DOHH2 (cell line): ENCODE measurements around the gene UAP1L1.

Source experiments
- H3F3A ChIP-seq: fragments of 200-600 bp; sonication (generic), shearing (Covaris generic); 2 replicates; pipeline ENCODE4 v1.6.0; 2016; ENCODE audit warnings: antibody characterized with exemption, mild to moderate bottlenecking; ENCODE audit not compliant: control insufficient read depth, insufficient read depth
- H3K27ac ChIP-seq: fragments of 200-600 bp; sonication (generic); 2 replicates; pipeline ENCODE4 v1.5.1; 2014; ENCODE audit warnings: low read depth, mild to moderate bottlenecking, low read length, moderate library complexity
- H3K27me3 ChIP-seq: fragments of 200-600 bp; sonication (generic); 2 replicates; pipeline ENCODE4 v1.6.1; 2014; ENCODE audit warnings: mild to moderate bottlenecking, low read length, mixed read lengths; ENCODE audit not compliant: control insufficient read depth
- H3K36me3 ChIP-seq: fragments of 200-600 bp; sonication (generic); 2 replicates; pipeline ENCODE4 v1.6.1; 2014; ENCODE audit warnings: mild to moderate bottlenecking, low read length, moderate library complexity, mixed read lengths; ENCODE audit not compliant: control insufficient read depth
- H3K4me1 ChIP-seq: fragments of 200-600 bp; sonication (generic); 2 replicates; pipeline ENCODE4 v1.6.1; 2014; ENCODE audit warnings: mild to moderate bottlenecking, low read length, mixed read lengths; ENCODE audit not compliant: control insufficient read depth
- H3K4me2 ChIP-seq: fragments of 200-600 bp; sonication (generic); 2 replicates; pipeline ENCODE4 v1.6.0; 2014; ENCODE audit warnings: mild to moderate bottlenecking, low read length, moderate library complexity
- H3K4me3 ChIP-seq: fragments of 200-600 bp; sonication (generic); 2 replicates; pipeline ENCODE4 v1.5.1; 2014; ENCODE audit warnings: mild to moderate bottlenecking, low read length, mixed read lengths
- H3K79me2 ChIP-seq: fragments of 200-600 bp; sonication (generic); 2 replicates; pipeline ENCODE4 v1.6.1; 2014; ENCODE audit warnings: mild to moderate bottlenecking, low read length, mixed read lengths; ENCODE audit not compliant: control insufficient read depth
- H3K9me2 ChIP-seq: fragments of 200-600 bp; sonication (generic); replicated peaks from 2 replicates; pipeline ENCODE4 v1.6.1; 2014; ENCODE audit warnings: mild to moderate bottlenecking, low read length, mixed read lengths; ENCODE audit not compliant: control insufficient read depth
- H3K9me3 ChIP-seq: fragments of 200-600 bp; sonication (generic); 2 replicates; pipeline ENCODE4 v1.6.1; 2014; ENCODE audit warnings: antibody characterized with exemption, low read length, mixed read lengths; ENCODE audit not compliant: control insufficient read depth, insufficient read depth
- H4K20me1 ChIP-seq: fragments of 200-600 bp; sonication (generic); 2 replicates; pipeline ENCODE4 v1.6.0; 2014; ENCODE audit warnings: low read depth, mild to moderate bottlenecking, antibody characterized with exemption, low read length, moderate library complexity; ENCODE audit not compliant: control insufficient read depth, insufficient read depth
- CTCF ChIP-seq: fragments of 200-600 bp; sonication (generic); IDR thresholded peaks from one replicate; pipeline ENCODE4 v1.5.1; 2014; ENCODE audit warnings: antibody characterized with exemption, mild to moderate bottlenecking, low read depth, low read length; ENCODE audit not compliant: poor library complexity, severe bottlenecking
- EZH2phosphoT487 ChIP-seq: fragments of 200-600 bp; sonication (generic); IDR thresholded peaks from 2 replicates; pipeline ENCODE4 v1.6.1; 2017; ENCODE audit warnings: borderline replicate concordance, mild to moderate bottlenecking, antibody characterized with exemption, low read length, moderate library complexity, mixed read lengths

The UAP1L1 gene

DNA sequence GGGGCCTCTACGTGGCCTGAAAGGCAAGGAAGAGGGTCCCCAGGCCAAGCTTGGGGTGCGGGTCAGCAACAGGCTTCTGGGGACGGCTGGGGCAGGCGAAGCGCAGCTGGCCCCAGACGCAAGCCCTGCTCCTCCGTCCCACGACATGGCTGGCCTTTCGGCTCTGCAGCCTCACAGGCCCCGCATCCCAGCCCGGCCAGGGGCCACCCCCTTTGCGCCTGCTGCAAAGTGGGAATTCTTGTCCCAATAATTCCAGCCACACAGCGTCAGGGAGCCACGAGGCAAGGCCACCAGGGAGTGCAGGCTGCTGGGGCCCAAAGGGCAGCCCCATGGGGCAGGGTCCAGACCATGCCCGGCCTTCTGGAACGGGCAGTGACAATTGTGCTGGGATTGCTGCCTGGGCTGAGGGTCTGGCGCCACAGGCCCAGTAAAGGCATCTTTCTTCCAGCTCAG lies 22.4 kb upstream of the UAP1L1 start:
- H3K9me3 ChIP-seq: no peaks in the 10 kb centered on the region
- no peak overlapping the region for H3K27ac ChIP-seq
- no peak for TF ChIP-seq EZH2phosphoT487
- no peak for TF ChIP-seq CTCF
- H3K36me3 ChIP-seq: no peaks in the 10 kb centered on the region
- H4K20me1 ChIP-seq: no peaks in the 10 kb centered on the region
- H3K4me2 ChIP-seq: no peak overlapping the region
- no peaks in the 10 kb centered on the region for H3K79me2 ChIP-seq
- peaks cover 34% of the 10 kb centered on the region for H3K27me3 ChIP-seq
- H3K9me2 ChIP-seq: no peaks in the 10 kb centered on the region
- no peak overlapping the region for H3K4me3 ChIP-seq
- no peaks in the 10 kb centered on the region for H3F3A ChIP-seq
- peaks cover 3% of the 10 kb centered on the region; the same call in 1 of the 2 replicates for H3K4me1 ChIP-seq

DNA sequence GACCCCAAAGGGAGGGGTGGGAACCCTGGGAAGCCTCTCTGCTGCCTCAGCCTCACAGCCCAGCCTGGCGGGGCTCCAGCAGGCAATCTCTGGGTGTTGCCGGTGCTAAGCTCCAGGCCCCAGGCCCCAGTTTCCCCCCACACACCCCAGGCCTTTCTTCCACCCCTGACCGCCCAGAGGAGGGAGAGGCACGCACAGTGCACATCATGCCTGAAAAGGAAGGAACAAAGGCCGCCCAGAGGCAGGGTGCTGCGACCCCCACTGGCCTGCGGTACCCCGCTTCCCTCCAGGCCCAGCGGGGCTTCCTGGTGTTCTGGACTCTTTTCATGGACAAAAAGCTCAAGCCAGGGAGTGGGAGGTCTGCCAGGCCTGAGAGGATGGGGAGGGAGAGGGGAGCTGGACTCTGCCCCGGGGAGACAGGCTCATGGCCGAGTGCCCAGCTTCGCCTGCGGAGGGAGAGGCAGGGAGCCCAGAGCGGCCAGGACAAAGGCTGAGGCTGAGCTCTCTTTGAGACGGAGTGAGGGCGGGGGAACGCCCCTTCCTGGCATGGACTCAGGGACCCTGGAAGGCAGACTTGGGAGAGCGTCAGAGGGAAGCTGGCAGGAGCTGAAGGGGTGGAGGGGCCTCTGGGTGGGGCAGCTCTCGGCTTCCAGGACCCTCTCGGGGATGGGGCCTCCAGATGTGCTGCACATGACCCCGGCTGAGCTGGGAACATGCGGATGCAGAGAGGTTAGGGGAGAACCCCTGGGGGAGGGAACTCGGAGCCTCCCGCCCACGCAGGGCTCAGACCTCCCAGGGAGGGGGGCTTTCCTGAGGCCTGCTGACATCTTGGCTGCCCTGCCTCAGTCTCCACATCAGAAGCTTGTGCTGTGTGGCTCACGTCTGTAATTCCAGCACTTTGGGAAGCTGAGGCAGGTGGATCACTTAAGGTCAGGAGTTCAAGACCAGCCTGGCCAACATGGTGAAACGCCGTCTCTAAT lies 21.6 kb upstream of the UAP1L1 start:
- H3K27ac ChIP-seq: no peak overlapping the region
- H3K4me2 ChIP-seq: no peak overlapping the region
- H4K20me1 ChIP-seq: no peaks in the 10 kb centered on the region
- H3K27me3 ChIP-seq: peaks cover 29% of the 10 kb centered on the region
- no peaks in the 10 kb centered on the region for H3K9me2 ChIP-seq
- H3K4me3 ChIP-seq: no peak overlapping the region
- no peaks in the 10 kb centered on the region for H3K79me2 ChIP-seq
- H3K9me3 ChIP-seq: no peaks in the 10 kb centered on the region
- peaks cover 3% of the 10 kb centered on the region; the same call in 1 of the 2 replicates for H3F3A ChIP-seq
- peaks cover 6% of the 10 kb centered on the region; the same call in 1 of the 2 replicates for H3K4me1 ChIP-seq
- TF ChIP-seq CTCF: no peak
- no peak for TF ChIP-seq EZH2phosphoT487
- H3K36me3 ChIP-seq: no peaks in the 10 kb centered on the region

DNA sequence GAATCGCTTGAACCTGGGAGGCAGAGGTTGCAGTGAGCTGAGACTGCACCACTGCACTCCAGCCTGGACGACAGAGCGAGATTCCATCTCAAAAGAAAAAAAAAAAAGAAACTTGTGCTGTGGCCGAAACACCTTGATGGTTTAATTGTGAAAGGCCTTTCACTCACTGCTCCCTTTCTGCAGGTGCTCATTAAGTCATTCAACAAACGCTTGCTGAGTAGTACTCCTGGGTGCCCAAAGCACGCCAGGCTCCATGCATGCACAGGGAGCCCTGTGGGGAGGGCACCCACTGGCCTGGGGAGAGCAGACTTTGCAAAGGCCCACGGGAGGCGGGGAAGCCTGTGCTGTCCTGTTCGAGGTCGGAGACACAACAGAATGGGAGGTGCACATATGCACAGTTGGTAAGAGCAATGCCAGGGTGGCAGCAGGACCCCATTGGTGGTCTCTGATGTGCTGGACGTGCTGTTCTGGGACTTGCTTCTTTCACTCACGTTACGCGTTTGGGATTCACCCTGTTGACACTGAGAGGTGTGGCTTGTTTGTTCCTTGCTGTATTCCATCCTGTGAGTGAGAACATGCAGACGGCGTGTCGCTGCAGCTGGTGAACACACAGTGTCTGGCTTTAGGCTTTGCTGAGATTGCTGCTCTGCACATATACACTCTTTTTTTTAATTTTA lies 20.4 kb upstream of the UAP1L1 start:
- Histone ChIP-seq H3K4me1 (peaks cover 6% of the 10 kb centered on the region; the same call in 1 of the 2 replicates), H3K4me3 (no peak overlapping the region), H3K4me2 (no peak overlapping the region)

More for the DNA sequence above, 20.4 kb upstream of the UAP1L1 start:
- Histone ChIP-seq H4K20me1 (no peaks in the 10 kb centered on the region), H3K27ac (no peak overlapping the region), H3F3A (peaks cover 4% of the 10 kb centered on the region; the same call in 1 of the 2 replicates), H3K9me2 (no peaks in the 10 kb centered on the region), H3K27me3 (peaks cover 26% of the 10 kb centered on the region), H3K36me3 (no peaks in the 10 kb centered on the region), H3K9me3 (no peaks in the 10 kb centered on the region), H3K79me2 (no peaks in the 10 kb centered on the region)
- TF ChIP-seq EZH2phosphoT487: no peak
- TF ChIP-seq CTCF: no peak
